GM18907 (cell line): ENCODE measurements around the gene AP2M1.
"Not testable (repeated sequence)": the region's sequence is repeated elsewhere in the genome, so short reads cannot be mapped to it uniquely, and the experiment has no call there.

Experiments
- ATAC-seq: cut with Tn5 transposase; IDR thresholded peaks from one replicate; pipeline ENCODE4 v1.9.1; 2021; ENCODE audit warnings: mild to moderate bottlenecking, moderate library complexity; ENCODE audit not compliant: unreplicated experiment

Gene AP2M1

DNA sequence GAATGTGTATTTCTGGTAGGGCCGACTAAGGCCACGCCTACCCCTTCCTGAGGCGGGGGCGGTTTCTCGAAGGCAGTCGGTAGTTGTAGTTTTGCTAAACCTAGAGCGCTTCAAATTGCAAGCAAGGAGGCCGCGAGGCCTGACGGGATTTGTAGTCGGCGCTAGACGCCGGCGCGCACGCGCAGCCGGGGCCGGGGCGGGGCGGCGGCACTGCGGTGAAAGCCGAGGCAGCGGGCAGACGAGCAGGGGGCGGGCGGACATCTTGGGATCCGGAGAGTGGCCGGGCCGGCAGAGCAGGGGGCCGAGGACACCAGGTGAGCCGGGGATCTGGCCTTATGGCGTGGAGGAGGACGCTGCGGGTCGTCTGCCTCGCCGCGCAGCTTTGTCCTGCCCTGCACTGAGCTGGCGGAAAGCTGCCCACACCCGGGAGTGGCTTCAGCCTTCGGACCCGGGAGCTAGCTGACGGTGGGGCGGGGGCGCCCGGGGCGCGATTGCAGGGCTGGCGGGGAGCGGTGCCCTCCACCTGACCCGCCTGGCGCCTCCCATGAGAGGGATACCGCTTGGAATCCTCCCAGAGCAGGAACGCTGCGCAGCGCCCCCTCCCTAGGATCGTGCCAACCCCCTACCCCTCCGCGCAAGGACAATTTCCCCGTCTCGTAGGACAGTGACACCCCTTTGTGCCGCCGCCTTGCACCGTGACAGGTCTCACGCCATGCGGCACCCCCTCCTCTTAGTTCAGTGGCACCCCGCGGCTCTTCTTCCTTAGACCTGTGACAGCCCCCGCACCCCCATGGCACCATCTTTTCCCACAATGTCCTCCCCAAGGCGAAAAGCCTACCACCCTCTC is at the start of gene AP2M1:
AP2M1 (plus strand) TSS at position 210 of the 847 bp plus-strand sequence. CDS start 2,139 bp downstream, outside the sequence.
- ATAC-seq, result peak; percentile 93

DNA sequence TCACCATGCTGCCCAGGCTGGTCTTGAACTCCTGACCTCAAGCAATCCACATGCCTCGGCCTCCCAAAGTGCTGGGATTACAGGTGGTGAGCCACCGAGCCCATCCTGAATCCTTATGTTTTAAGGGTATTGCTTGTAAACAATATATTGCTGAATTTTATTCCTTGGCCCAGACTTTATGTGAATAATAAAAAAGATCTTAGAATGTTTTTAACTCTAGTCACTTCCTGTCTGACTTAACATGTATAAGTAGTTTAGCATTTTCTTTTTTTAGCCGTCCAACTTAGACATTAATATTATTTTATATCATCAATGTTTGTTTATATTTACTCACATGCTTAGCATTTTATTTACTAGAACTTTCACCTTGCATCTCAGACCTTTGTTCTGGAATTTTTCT is 48.6 kb upstream of the AP2M1 start:
- no peak for ATAC-seq

DNA sequence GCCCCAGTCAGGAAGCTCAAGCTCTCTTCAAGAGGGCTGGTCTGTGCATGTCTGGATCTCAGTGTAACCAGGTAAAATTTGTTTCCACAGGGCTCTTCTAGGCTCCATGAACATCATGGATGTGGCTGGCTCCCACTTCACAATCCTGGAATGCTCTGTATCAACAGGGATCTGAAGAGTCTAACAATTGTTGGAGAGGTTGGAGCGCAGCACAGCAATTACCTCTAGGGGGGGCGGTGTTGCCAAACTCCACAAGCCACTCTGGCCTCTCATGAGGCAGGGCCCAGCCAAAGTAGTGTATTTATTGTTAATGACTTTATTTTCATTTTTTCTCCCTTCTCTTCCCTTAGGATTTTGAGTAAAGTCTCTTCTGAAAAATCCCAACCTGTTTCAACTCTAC is 45.6 kb upstream of the AP2M1 start:
- ATAC-seq, result no peak

DNA sequence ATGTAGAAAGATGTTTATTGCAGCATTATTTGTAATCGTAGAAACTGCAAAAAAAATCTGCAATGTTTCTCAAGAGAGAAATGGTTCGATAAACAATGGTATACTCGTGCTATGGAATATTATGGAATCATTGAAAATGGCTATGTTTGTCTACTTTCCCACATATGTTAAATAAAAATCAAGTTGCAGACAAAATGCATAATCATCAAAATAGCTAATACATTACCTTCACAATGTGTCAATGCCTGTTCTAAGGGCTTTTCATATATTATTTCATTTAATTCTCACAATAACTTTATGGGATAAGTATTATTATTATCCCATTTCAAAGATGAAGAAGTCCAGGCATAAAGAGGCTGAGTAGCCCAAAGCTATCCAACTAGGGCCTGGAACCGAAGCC is 41.7 kb upstream of the AP2M1 start:
- no peak for ATAC-seq

DNA sequence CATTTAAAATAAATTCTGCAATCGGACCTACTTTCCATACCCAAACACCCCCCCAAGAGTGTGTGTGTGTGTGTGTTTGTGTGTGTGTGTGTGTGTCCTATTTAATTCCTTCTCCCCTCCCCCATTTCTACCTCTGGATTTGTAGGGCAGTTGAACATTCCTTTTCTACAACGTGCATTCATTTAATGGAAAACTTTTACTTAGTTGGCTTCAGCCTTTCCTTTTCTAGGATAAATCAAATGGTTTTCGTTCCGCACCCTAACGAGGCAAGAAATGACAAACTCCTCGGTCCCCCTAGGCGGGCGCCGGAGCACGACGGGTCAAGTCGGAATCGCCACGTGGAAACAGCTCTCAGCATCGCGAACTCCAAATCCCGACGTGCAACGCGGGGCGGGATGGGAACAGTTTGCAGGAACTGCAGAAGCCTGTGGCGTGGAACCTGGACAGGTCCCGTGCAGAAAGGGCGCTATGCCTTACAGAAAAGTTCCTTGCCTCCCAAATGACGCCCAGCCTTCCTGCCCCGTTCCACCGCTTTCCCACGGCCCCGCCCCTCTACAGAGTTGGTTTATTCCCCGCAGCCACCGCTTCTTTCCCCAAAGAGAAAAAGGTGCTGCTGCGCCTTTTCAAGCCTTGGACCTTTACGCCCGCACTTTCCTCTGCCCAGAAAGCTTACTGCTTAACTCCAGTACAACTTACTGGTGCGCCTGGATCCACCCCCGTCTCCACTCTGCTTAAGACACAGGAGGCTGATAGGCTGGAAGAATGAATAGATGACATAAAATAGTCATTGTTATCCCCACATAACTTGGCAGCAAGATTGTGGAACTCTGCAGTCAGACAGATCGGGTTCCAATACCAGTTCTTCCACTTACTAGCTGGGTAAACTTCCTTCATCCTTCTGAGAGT is 40.6 kb upstream of the AP2M1 start:
- peak; percentile 25 for ATAC-seq

DNA sequence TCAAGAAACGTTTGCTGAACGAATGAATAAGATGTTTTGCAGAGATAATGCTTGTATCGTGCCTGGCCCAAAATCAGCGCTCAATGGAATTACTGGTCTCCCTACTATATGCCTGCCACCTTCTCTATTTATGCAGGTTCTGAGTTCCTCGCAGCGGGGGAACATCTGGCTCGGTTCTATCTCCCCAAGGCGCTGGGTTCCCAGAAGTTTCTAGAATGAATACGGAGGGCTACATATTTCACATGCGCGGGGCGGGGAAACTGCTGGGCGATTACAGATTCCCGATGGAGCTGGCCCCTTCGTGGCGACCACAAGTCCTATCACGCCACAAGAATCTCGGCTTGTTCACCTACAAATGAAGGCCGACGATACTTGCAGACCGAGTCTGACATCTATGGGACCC is 39.9 kb upstream of the AP2M1 start:
- peak; percentile 38 for ATAC-seq

DNA sequence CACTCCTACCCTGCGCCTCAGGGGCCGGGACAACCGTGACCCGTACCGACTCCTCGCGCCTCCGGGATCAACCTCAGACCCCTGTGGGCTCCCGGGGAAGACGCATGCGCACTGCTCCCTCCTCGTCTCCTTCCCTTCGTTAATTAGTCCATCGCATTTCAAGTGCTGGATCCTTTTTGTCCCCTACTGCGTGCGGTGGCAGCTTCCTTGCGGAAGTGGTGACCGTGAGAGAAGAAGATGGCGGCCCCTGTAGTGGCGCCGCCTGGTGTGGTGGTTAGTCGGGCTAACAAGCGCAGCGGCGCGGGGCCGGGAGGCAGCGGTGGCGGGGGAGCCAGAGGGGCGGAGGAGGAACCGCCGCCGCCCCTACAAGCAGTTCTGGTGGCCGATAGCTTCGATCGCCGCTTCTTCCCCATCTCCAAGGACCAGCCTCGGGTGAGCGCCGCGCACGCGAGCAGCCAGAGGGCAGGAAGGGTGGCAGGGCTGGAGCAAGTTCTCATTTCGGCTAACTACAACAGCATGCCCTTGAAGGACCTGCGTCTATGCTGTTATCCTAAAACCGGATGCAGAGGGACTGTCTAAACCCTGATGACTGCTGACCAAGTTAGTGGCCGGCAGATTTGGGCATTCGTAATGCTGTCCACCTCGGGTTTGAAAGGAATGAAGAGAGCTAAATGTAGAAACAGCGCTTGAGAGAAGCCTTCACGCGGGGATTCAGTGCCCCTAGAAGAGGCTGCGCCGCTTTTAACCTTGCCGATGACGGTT is 39.3 kb upstream of the AP2M1 start, which contains the start of gene EIF2B5:
EIF2B5 (plus strand) TSS at position 210 of the 762 bp plus-strand sequence; CDS start at position 238, 28 bp downstream.
- peak; percentile 86 for ATAC-seq

DNA sequence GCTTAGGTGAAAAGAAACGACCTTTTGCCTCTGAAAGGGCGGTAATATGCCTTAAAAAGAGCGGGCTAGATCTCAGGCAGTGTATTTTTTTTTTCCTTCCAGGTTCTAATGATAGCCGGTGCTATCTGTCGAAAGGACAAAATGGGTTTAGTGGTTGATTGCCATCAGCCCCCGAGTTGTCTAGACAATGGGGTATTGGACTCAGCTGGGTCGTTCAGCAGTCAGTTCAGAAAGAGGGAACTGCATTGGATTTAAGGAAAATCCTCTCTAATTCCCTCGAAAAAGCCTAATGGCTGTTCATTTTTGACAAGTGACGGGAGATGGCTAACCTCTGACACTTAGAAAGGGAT is 38.8 kb upstream of the AP2M1 start:
- ATAC-seq, result no peak

DNA sequence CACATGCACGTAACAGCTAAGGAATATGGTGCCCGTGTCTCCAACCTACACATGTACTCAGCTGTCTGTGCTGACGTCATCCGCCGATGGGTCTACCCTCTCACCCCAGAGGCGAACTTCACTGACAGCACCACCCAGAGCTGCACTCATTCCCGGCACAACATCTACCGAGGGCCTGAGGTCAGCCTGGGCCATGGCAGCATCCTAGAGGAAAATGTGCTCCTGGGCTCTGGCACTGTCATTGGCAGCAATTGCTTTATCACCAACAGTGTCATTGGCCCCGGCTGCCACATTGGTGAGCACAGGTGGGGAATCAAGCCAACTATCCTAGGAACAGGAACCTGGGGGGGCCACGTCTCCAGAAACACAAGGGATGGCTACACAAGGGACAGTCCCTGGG is 34.2 kb upstream of the AP2M1 start:
- no peak for ATAC-seq

DNA sequence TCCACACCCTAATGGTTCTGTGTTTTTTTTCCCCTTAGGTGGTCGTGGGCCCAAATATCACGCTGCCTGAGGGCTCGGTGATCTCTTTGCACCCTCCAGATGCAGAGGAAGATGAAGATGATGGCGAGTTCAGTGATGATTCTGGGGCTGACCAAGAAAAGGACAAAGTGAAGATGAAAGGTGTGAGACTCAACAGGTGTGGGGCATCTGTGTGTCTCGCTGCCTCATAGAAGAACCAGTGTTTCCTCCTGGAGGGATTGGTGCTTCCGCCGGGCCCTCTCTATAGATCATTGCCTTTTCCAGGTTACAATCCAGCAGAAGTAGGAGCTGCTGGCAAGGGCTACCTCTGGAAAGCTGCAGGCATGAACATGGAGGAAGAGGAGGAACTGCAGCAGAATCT is 32.5 kb upstream of the AP2M1 start:
- ATAC-seq, result no peak

DNA sequence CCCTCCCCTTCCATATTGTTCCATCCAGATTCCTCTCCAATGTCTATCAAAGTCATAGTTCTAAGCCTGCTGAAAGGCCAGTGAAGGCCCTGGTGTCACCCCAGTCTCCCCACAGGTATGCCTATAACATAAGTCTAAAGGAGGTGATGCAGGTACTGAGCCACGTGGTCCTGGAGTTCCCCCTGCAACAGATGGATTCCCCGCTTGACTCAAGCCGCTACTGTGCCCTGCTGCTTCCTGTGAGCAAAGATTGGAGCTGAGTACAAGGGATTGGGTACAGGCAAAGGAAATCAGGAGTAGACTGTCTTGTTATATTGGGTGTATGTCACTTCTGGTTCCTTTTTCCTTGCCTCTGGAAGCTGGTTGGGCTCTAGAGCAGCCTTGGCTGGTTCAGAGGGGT is 31.3 kb upstream of the AP2M1 start:
- ATAC-seq, result no peak

DNA sequence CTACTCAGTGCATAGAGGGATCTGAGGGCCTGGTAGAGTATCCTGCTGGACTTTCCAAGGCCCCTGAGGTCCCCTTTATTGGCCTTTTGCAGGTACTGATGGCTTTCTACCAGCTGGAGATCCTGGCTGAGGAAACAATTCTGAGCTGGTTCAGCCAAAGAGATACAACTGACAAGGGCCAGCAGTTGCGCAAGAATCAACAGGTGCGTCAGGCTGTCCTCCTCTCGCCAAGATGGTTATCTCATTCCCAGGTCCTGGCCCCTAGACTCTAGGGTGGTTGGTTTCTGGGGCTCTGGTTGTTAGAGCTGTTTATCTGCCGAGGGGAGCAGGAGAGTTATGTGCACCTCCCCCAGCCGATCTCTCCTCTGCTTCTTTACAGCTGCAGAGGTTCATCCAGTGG is 30.1 kb upstream of the AP2M1 start:
- no peak for ATAC-seq

DNA sequence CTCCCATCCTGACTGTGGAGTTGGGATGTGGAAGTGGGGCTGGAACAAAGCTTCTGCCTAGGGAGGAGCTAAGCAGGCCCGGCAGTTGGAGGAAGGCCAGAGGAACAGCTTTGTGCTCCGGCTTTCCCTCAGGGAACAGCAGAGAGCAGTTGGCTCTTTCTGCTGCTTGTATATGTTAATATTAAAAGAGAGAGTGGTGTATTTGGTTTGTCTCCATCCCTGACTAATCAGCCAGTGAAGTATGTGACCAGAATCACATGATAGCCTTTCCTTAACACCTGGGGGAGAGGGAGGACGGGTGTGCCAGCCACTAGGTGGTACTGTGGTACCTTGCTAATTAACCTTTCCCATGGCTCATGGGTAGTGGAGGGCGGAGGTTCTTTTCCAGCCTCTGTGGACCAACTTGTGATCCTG is 29.5 kb upstream of the AP2M1 start:
- no peak for ATAC-seq

DNA sequence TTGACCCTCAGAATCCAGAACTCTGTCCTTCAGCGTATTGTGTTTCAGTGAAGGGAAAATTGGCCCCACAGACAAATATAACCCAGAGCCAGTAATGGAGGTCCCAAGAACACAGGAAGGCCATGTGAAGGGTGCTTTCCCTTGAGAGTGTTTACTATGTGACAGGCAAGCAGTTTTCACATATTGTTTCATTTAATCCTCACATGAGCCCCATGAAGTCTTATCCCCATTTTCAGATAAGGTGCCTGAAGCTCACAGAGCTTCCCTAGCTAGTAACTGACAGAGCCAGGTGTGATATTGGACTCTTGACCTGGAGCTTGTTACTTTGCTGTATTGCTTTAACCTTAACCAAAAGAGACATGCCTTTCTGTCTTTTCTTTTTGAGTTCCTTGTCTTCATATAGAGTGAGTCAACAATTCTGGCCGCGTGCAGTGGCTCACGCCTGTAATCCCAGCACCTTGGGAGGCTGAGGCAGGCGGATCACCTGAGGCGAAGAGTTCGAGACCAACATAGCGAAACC is 28.8 kb upstream of the AP2M1 start:
- no peak for ATAC-seq

DNA sequence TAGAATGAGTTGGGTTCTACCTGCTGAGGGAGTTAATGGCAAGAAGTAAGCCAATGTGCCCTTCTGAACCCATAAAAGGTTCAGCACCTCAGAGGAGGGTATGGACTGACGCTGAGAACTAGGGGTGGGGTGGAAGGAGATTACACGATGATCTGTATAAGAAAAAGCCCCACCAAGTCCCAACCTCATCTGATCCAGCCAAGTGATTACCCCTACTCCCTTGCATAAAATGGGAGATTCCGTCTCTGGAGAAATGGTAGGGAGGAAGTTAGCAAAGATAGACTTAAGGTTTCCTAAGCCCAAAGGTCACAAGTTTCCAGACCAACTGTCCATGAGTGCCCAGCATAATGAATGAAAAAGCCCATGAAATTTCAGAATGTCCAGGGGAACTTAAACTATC is 26.6 kb upstream of the AP2M1 start:
- ATAC-seq, result no peak

DNA sequence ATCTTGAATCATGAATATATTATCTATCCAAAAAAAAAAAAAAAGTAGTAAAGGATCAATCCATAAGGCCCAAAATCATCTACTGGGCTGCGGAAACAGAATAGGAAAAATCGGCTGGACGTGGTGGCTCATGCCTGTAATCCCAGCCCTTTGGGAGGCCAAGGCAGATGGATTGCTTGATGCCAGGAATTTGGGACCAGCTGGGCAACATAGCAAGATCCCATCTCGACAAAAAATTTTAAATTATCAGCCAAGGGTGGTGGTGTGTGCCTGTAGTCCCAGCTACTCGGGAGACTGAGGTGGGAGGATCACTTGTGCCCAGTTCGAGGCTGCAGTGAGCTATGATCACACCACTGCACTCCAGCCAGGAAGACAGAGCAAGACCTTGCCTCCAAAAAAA is 25.5 kb upstream of the AP2M1 start:
- ATAC-seq, result no peak

DNA sequence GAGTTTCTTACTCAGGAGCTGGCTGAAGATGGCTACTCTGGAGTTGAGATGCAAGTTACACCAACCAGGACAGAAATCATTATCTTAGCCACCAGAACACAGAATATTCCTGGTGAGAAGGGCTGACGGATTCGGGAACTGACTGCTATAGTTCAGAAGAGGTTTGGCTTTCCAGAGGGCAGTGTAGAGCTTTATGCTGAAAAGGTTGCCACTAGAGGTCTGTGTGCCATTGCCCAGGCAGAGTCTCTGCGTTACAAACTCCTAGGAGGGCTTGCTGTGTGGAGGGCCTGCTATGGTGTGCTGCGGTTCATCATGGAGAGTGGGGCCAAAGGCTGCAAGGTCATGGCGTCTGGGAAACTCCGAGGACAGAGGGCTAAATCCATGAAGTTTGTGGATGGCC is 24.9 kb upstream of the AP2M1 start:
- not testable (repeated sequence) for ATAC-seq

DNA sequence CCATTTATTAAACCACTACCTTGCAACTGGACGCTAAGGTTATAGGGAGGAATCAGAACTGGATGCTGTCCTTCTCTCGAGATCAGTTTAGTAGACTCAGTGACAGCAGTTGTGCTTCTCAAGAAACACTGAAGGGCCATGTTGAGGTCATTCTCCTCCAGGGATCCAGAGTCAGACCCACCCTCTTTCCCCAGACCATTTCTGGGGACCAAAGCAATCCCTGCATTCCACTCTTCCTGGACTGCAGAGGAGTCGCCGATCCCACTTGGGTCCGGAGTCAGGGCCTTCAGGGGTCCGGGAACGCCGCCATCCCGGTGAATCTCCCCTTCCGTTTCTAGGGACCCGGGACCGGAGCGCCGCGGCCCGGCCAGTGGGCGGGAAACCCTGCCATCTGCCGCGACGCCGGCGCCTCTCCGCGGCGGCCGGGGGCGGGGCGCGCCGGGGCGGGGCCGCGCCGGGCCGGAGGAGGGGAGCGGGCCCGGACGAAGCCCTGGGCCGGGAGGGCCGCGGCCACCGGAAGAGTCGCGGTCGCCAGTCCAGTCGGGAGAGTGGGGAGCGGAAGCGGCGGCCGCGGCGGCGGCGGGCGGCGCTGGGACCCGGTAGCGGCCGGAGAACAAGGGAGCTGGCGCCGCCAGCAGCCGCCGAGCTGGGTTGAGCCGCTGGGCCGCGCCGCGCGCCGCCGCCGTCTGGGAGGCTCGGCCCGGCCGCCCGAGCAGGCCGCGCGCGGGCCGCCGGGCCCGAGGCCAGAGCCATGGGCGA is 19.6 kb upstream of the AP2M1 start, which contains the start of gene DVL3:
DVL3 (plus strand) TSS at position 493 of the 759 bp plus-strand sequence; CDS start at position 752, 259 bp downstream.
- peak; percentile 79 for ATAC-seq

DNA sequence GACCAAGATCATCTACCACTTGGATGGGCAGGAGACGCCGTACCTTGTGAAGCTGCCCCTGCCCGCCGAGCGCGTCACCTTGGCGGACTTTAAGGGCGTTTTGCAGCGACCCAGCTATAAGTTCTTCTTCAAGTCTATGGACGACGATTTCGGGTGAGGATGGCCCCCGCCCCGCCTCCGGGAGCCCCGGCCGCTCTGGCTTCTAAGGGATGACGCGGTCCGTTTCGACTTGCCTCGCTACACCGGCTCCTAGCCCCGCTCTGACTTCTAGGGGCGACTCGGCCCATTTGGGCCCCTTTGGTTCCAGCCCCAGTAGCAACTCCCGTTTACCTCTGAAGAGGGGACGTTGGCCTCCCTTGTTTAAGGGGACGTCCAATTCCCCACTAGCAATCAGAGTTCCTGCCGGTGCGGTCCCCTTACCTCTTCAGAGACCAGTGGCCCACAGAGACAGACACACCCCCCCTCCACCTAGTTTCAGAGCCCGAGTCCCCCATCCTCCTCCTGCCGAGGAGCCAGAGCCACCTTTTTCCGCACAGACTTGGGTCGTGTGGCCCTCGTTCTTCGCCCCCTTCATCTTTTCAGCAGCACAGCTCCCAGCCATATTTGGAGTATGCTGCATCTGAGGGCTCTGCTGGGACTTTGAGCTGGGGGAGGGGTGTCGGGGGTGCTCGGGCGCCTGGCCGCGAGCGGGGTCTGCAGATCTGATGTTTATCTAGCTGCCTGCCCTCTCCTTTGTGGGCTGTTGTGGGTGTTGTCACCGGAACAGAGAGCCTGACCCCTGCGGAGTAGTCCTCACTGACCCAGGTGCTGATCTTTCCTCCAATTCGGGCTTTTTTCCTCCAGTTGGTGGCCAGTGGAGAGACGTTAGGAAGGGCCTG is 18.8 kb upstream of the AP2M1 start:
- peak; percentile 37 for ATAC-seq
